Ishikawa (cell line): ENCODE data around the gene USB1.

ENCODE experiments used
- CEBPB ChIP-seq: IDR thresholded peaks from 2 replicates; pipeline ENCODE4 v1.6.1; 2012
- CREB1 ChIP-seq: IDR thresholded peaks from 2 replicates; pipeline ENCODE4 v1.6.1; 2012; ENCODE audit warnings: low read depth
- EGR1 ChIP-seq: IDR thresholded peaks from 2 replicates; pipeline ENCODE4 v1.6.1; 2012
- EP300 ChIP-seq: IDR thresholded peaks from 2 replicates; pipeline ENCODE4 v1.6.1; 2012; ENCODE audit warnings: borderline replicate concordance
- FOXM1 ChIP-seq: IDR thresholded peaks from 2 replicates; pipeline ENCODE4 v1.6.1; 2012; ENCODE audit warnings: low read depth, borderline replicate concordance
- MAX ChIP-seq: IDR thresholded peaks from 2 replicates; pipeline ENCODE4 v1.6.1; 2012
- NFIC ChIP-seq: IDR thresholded peaks from 2 replicates; pipeline ENCODE4 v1.6.1; 2012
- RAD21 ChIP-seq: IDR thresholded peaks from 2 replicates; pipeline ENCODE4 v1.6.1; 2012; ENCODE audit warnings: low read depth
- REST ChIP-seq: IDR thresholded peaks from 2 replicates; pipeline ENCODE4 v1.6.1; 2012; ENCODE audit warnings: low read depth, mild to moderate bottlenecking
- TAF1 ChIP-seq: IDR thresholded peaks from 2 replicates; pipeline ENCODE4 v1.6.1; 2012; ENCODE audit warnings: low read depth, mild to moderate bottlenecking
- TCF12 ChIP-seq: IDR thresholded peaks from 2 replicates; pipeline ENCODE4 v1.6.1; 2012; ENCODE audit warnings: low read depth
- TEAD4 ChIP-seq: IDR thresholded peaks from 2 replicates; pipeline ENCODE4 v1.6.1; 2012
- USF1 ChIP-seq: IDR thresholded peaks from 2 replicates; pipeline ENCODE4 v1.6.1; 2012
- YY1 ChIP-seq: IDR thresholded peaks from 2 replicates; pipeline ENCODE4 v1.6.1; 2012; ENCODE audit warnings: low read depth
- ZBTB7A ChIP-seq: IDR thresholded peaks from 2 replicates; pipeline ENCODE4 v1.6.1; 2012; ENCODE audit warnings: low read depth

USB1 gene

GRCh38 chr16:57998486-57998885 lies 2.7 kb upstream of the USB1 start:
- TF ChIP-seq CEBPB (no peak), YY1 (no peak), CREB1 (no peak), NFIC (no peak), FOXM1 (no peak)

GRCh38 chr16:57998992-57999365 lies 2.2 kb upstream of the USB1 start:
- TF ChIP-seq FOXM1 (no peak), ZBTB7A (no peak), TAF1 (no peak), CREB1 (no peak), USF1 (no peak), EGR1 (no peak), TCF12 (no peak), REST (no peak)

GRCh38 chr16:57999366-57999970 lies 1.7 kb upstream of the USB1 start:
- no peak for TF ChIP-seq USF1
- no peak for TF ChIP-seq EGR1
- TF ChIP-seq CEBPB = no peak
- TF ChIP-seq REST = no peak
- no peak for TF ChIP-seq MAX
- TF ChIP-seq YY1 = no peak
- TF ChIP-seq NFIC = no peak

- TF ChIP-seq REST (no peak), USF1 (no peak), CREB1 (no peak), EGR1 (no peak), RAD21 (no peak), YY1 (no peak), CEBPB (no peak)
These were observed 1.1 kb upstream of the USB1 start, which contains the start of gene ZNF319 for GRCh38 chr16:57999971-58000705. Gene ZNF319, minus strand, starts transcription at chr16:58000672. Its CDS starts 2,407 bp downstream, at chr16:57998265.

- no peak for TF ChIP-seq MAX
- TF ChIP-seq NFIC = no peak
- TF ChIP-seq TCF12 = no peak
- no peak for TF ChIP-seq EGR1
- TF ChIP-seq TAF1 = no peak
- no peak for TF ChIP-seq REST
- no peak for TF ChIP-seq FOXM1
- TF ChIP-seq CEBPB = no peak
- TF ChIP-seq CREB1 = no peak
- TF ChIP-seq YY1 = no peak
- no peak for TF ChIP-seq ZBTB7A
- no peak for TF ChIP-seq TEAD4
- no peak for TF ChIP-seq USF1
- TF ChIP-seq RAD21 = no peak
- TF ChIP-seq EP300 = no peak
These were observed 691 bp downstream of the USB1 start for GRCh38 chr16:58001781-58002415.
